HG03575 (cell line): Measurements from ENCODE around the gene GRK1.

Experiments
- ATAC-seq: cut with Tn5 transposase; IDR thresholded peaks from one replicate; pipeline ENCODE4 v1.9.1; 2021; ENCODE audit not compliant: unreplicated experiment, insufficient number of reproducible peaks, low FRiP score; ENCODE audit errors: extremely low read depth

Gene GRK1

GRCh38 chr13:113766035-113766800 lies 99.2 kb downstream of the GRK1 start:
- no peak for ATAC-seq

DNA sequence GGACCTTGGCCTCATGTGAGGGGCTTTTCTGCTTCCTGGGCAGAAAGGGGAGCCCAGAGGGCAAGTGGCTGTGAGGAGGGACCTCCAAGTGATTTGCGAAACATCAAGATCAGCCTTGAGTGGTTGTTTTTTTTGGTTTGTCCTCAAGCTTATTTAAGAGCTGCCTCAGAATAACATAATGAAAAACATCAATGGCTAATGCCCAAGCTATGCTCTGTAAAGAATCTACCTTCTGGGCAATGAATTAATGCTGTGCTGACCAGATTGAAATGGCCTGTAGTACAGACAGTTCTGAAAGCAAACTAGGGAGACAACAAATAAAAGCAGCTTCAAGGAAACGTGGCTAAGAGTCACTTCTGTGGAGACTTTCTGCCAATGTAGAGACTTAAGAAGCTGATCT lies 100.3 kb downstream of the GRK1 start:
- no peak for ATAC-seq

DNA sequence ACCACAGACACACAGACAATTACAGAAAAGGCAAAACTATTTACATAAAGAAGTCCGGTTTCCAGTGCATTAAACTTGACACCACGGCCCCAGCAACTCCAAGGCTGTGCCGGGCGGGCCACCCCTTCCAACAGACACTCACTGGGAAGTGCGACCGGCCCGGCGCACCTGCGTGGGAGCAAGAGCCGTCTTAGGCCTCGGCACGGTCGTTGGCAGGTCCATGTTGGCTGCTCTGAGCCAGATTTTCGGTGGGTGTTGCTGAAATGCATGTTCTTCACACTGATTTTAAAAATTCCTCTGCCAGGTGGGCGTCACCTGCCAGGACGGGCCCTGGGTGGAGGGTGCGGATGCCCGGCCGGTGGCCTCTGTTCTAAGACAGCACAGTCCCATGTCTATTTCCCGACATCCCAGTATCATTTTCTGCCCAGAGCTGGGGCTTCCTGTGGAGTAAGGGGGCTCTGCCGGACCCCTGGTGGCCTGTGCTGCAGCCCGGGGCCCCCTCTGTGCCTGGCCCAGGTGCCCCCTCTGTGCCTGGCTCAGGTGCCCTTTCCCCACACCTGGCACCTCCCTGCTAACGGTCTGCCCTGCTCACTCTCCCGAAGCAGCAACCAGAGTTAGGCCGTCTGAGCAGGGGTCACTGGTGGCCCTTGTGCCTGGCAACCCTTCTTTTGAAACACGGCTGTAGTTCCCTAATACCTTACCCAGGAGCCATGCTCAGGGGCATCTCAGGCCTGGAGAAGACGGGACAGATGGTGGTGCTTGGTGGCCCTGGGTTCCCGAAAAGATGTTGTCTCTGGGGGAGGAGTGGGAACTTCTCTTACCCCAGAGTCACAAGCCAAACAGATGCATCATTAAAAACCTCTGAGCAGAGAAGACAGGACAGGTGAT lies 101.2 kb downstream of the GRK1 start:
- ATAC-seq = no peak

DNA sequence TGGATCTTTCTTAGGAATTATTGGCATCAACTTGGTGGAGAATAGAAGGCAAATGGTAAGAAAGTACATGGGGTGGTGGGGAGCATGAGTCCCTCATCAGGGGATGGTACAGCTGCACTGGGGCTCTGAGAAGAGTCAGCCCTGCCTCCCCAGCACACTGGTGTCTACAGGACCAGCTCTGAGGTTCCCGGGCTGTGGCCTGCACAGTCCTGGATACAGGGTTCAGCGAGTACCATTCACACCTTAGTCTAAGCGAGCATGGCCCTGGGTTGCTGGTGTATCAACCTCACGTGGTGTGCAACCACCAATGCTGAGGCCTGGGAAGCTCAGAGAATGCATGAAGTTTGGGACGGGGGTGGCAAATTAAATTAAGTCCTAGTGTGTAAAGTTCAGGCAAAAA lies 102.1 kb downstream of the GRK1 start:
- no peak for ATAC-seq

DNA sequence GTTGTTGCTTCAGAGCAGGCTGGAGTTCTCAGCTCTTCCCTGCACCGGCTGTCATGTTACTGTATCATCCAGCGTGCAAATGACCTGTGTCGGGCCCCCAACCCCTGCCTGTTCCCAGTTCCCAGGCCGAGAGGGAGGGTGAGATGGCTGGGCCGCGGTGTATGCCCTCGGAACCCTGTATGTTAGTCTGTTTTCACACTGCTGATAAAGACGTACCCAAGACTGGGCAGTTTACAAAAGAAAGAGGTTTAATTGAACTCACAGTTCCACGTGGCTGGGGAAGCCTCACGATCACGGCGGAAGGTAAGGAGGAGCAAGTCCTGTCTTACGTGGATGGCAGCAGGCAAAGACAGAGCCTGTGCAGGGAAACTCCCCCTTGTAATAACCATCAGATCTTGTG lies 102.9 kb downstream of the GRK1 start:
- ATAC-seq = no peak

GRCh38 chr13:113770441-113770840 lies 103.4 kb downstream of the GRK1 start:
- ATAC-seq = no peak

DNA sequence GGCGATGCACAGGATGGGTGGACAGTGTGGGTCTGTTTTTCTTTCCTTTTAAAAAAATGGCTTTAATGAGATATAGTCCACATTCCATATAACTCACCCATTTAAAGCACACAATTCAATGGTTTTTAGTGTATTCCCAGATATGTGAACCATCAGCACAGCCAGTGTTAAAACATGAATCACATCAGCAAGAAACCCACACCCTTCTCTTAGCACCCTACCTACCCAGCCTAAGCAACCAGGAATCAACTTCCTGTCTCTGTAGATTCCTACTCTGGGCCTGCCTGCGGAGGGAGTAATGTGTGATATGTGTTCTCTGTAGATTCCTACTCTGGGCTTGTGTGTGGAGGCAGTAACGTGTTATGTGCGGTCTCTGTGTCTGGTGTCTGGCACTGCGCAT lies 103.9 kb downstream of the GRK1 start:
- no peak for ATAC-seq

- ATAC-seq = no peak
These were observed 104.8 kb downstream of the GRK1 start for GRCh38 chr13:113771709-113772331.

DNA sequence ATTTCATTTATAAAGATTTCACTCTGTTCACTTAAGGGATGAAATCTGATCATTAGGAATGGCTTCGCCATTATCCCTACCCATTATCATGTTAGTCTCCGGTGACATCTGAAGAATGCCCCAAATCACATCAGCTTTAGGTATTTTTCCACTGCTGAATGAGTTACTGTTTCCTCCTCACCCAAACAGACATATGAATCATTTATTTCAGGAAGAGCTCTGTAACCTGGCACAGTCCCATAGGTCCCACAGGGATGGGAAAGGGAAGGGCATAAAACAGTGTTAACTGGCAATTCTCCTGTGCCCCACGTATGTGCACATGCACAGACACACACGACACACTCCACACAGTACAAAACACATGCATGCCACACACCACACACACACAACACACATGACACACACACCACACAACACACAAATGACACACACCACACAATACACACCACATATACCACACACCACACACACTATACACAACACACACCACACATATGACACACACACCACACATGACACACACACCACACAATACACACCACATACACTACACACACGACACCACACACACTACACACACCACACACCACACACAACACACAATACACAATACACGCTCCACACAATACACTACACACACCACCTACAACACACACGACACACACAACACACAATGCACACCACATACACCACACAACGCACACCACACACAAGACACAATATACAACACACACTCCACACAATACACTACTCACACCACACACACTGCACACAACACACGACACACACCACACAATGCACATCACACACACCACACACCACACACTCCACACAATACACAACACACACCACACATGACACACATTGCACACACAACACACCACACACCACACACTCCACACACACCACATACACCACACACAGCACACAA lies 107.4 kb downstream of the GRK1 start:
- ATAC-seq = no peak

- ATAC-seq = no peak
These were observed 108.6 kb downstream of the GRK1 start for GRCh38 chr13:113775451-113776145.

- ATAC-seq = no peak
These were observed 109.5 kb downstream of the GRK1 start for GRCh38 chr13:113776231-113777125.

GRCh38 chr13:113777311-113778260 lies 110.6 kb downstream of the GRK1 start:
- ATAC-seq = no peak

GRCh38 chr13:113781571-113781970 lies 114.6 kb downstream of the GRK1 start:
- ATAC-seq = no peak

- no peak for ATAC-seq
These were observed 115.5 kb downstream of the GRK1 start for GRCh38 chr13:113782472-113782871.

DNA sequence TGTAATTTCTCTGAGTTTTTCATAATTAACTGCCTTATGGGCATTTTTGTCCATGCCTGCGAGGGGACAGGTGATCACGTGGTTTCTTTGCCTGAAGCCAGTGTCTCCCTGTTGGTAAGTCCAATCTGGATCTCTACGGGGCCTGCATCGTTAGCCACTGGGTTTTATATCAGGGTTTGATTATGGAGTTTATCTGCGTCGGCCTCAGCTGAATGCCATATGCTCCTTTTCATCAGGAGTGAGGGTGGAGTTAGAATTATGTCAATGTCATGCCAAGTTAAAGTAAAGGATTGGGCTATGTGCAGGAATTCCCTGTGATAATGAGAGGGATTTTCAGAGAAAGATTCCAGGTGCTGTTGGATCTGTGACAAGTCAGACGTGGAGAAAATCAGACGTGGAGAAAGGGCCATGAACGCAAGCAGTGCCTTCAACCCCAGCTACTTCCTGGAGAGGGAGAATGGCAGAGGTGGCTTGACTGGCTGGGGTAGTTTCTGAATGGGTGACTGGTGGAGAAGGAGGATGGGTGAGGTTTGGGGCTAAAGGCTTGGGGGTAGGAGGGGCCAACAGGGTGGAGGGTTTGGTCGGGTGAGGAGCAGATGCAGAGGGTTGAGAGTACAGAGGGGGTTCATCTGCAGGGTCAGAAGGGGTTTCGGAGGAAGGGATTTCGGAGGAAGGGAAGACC lies 116.3 kb downstream of the GRK1 start:
- ATAC-seq = no peak
